ENCODE data around the gene CTU2.

- no peak for TF ChIP-seq ZNF302 (tag by site-specific recombination; IDR thresholded peaks at IDR 0.05; ENCODE audit: low read depth)
- TF ChIP-seq HOXD13 (CRISPR knock-in tag; IDR thresholded peaks at IDR 0.05; ENCODE audit: borderline replicate concordance), result no peak
- no peak for TF ChIP-seq CTCF (tag by site-specific recombination; IDR thresholded peaks at IDR 0.05)
- no peak for TF ChIP-seq ZNF561 (tag by site-specific recombination; IDR thresholded peaks at IDR 0.05; ENCODE audit: borderline replicate concordance)
- no peak for TF ChIP-seq KLF10 (tag by site-specific recombination; IDR thresholded peaks at IDR 0.05)
- no peak for TF ChIP-seq ZNF221 (tag by site-specific recombination; IDR thresholded peaks at IDR 0.05; ENCODE audit: borderline replicate concordance)
- 0 out of 2 replicates have a peak, but pooled peaks have one; percentile 43 for TF ChIP-seq ZNF513 (tag by site-specific recombination; IDR thresholded peaks at IDR 0.05)
- no peak for TF ChIP-seq REST (tag by site-specific recombination; IDR thresholded peaks at IDR 0.05)
- TF ChIP-seq ZNF174 (tag by site-specific recombination; IDR thresholded peaks at IDR 0.05), result no peak
- TF ChIP-seq ZNF184 (tag by site-specific recombination; IDR thresholded peaks at IDR 0.05), result no peak
- no peak for TF ChIP-seq PRDM2 (tag by site-specific recombination; IDR thresholded peaks at IDR 0.05; ENCODE audit: borderline replicate concordance)
- TF ChIP-seq ZBTB7A (tag by site-specific recombination; IDR thresholded peaks at IDR 0.05; ENCODE audit: low read depth), result no peak
Measured at GRCh38 chr16:88759245-88759975, 53.1 kb downstream of the CTU2 start.

All from HEK293 (cell line).